H1 (cell line): ENCODE results near the gene KCNV2. TPM values are rescaled to one million over a fixed set of nuclear protein-coding genes. Genes with fewer than 3 reads are reported as not detected.

Experiments
- CTCF ChIA-PET: fragments of 300-600 bp; sonication (Branson Sonifier 250); formaldehyde crosslinking; loops from one replicate; lab custom pipeline; 2021; ENCODE audit not compliant: partially characterized antibody; lab: Charles Lee
- POLR2A ChIA-PET: fragments of 300-600 bp; sonication (Branson Sonifier 250); formaldehyde crosslinking; loops from one replicate; lab custom pipeline; 2021; ENCODE audit warnings: inconsistent platforms; ENCODE audit not compliant: partially characterized antibody; lab: Charles Lee
- DNase-seq, 2 experiments: peaks; one replicate each; pipeline versions ENCODE4 v3.0.0 to v3.0.0-alpha.2; 2010 to 2022; ENCODE audit warnings: low spot score in 2 of 2, low read depth in 1 of 2, mixed read lengths in 1 of 2
- FAIRE-seq: peaks from 2 replicates; lab custom pipeline; 2011; peaks lifted over from hg19 to GRCh38; lab: Jason Lieb, UNC
- H2AFZ ChIP-seq: 2 replicates; pipeline ENCODE4 v1.8.1; 2012; ENCODE audit warnings: low read length, inconsistent platforms
- H2AK5ac ChIP-seq: 2 replicates; pipeline ENCODE4 v1.6.1; 2013; ENCODE audit warnings: low read depth, low read length
- H2BK120ac ChIP-seq: replicated peaks from 2 replicates; pipeline ENCODE3; 2013; ENCODE audit warnings: low read depth, low read length, inconsistent platforms
- H2BK12ac ChIP-seq: 2 replicates; pipeline ENCODE4 v1.6.1; 2013; ENCODE audit warnings: low read depth, low read length
- H2BK15ac ChIP-seq: 2 replicates; pipeline ENCODE4 v1.6.1; 2013; ENCODE audit warnings: low read length
- H2BK20ac ChIP-seq: 2 replicates; pipeline ENCODE4 v1.6.1; 2013; ENCODE audit warnings: low read length
- H2BK5ac ChIP-seq: 2 replicates; pipeline ENCODE4 v1.6.1; 2013; ENCODE audit warnings: low read depth, low read length
- H3K14ac ChIP-seq: 2 replicates; pipeline ENCODE4 v1.6.1; 2013; ENCODE audit warnings: inconsistent platforms; ENCODE audit not compliant: insufficient read length
- H3K18ac ChIP-seq: 2 replicates; pipeline ENCODE4 v1.6.1; 2013; ENCODE audit warnings: low read length; ENCODE audit errors: extremely low read depth
- H3K23ac ChIP-seq: 2 replicates; pipeline ENCODE4 v1.6.1; 2013; ENCODE audit warnings: inconsistent platforms; ENCODE audit not compliant: insufficient read length
- H3K23me2 ChIP-seq: 2 replicates; pipeline ENCODE4 v1.6.1; 2013; ENCODE audit warnings: low read depth, low read length
- H3K27ac ChIP-seq: 2 replicates; pipeline ENCODE4 v1.6.1; 2011; ENCODE audit warnings: low read depth, low read length, inconsistent platforms
- H3K27me3 ChIP-seq, 4 experiments: replicated peaks in 1 of 4; 1 replicate in 1 of 4; 2 replicates in 3 of 4; pipeline versions ENCODE4 v1.6.1 to v1.8.1; 2011 to 2013; ENCODE audit warnings: low read length in 3 of 4, mild to moderate bottlenecking in 3 of 4, inconsistent platforms in 2 of 4, mixed read lengths in 2 of 4, moderate library complexity in 1 of 4; ENCODE audit not compliant: control insufficient read depth in 3 of 4, insufficient read depth in 3 of 4; ENCODE audit errors: extremely low read depth in 1 of 4
- H3K36me3 ChIP-seq, 4 experiments: 2 replicates each; pipeline versions ENCODE4 v1.6.1 to v1.8.1; 2011 to 2013; ENCODE audit warnings: mild to moderate bottlenecking in 4 of 4, low read length in 3 of 4, moderate library complexity in 2 of 4, control low read depth in 1 of 4, inconsistent platforms in 1 of 4; ENCODE audit not compliant: insufficient read depth in 4 of 4, control insufficient read depth in 2 of 4
- H3K4ac ChIP-seq: replicated peaks from 2 replicates; pipeline ENCODE3; 2013; ENCODE audit warnings: low read length, low read depth, mixed read lengths, inconsistent platforms; ENCODE audit not compliant: insufficient read length
- H3K4me1 ChIP-seq, 4 experiments: replicated peaks in 1 of 4; 1 replicate in 1 of 4; 2 replicates in 3 of 4; pipeline versions ENCODE4 v1.6.1 to v1.8.1; 2011 to 2013; ENCODE audit warnings: low read length in 3 of 4, inconsistent platforms in 2 of 4, mixed read lengths in 1 of 4; ENCODE audit not compliant: insufficient read depth in 4 of 4, control insufficient read depth in 3 of 4
- H3K4me2 ChIP-seq, 2 experiments: 2 replicates each; pipeline versions ENCODE4 v1.6.1 to v1.8.1; 2011 to 2013; ENCODE audit warnings: low read depth in 2 of 2, low read length in 2 of 2, control low read depth in 1 of 2, inconsistent platforms in 1 of 2, mild to moderate bottlenecking in 1 of 2; ENCODE audit not compliant: insufficient read depth in 1 of 2
- H3K4me3 ChIP-seq, 4 experiments: fragments of 200-600, 300-600 bp in 1 of 4; sonication (generic), shearing (Covaris generic), sonication (Bioruptor Twin) in 1 of 4; 2 replicates each; pipeline versions ENCODE4 v1.5.1 to v1.8.1; 2011 to 2016; ENCODE audit warnings: low read length in 4 of 4, low read depth in 3 of 4, control low read depth in 2 of 4, inconsistent platforms in 2 of 4, mild to moderate bottlenecking in 2 of 4, mixed read lengths in 1 of 4, moderate library complexity in 1 of 4; ENCODE audit not compliant: insufficient read depth in 2 of 4; ENCODE audit errors: extremely low read depth in 1 of 4
- H3K56ac ChIP-seq: replicated peaks from 2 replicates; pipeline ENCODE3; 2013; ENCODE audit warnings: low read depth, mild to moderate bottlenecking, mixed read lengths, low read length, inconsistent platforms; ENCODE audit not compliant: insufficient read length
- H3K79me1 ChIP-seq: 2 replicates; pipeline ENCODE4 v1.6.1; 2013; ENCODE audit warnings: low read depth, low read length, control low read depth
- H3K79me2 ChIP-seq, 2 experiments: 2 replicates each; pipeline versions ENCODE4 v1.6.1 to v1.8.1; 2012 to 2013; ENCODE audit warnings: low read length in 2 of 2, mild to moderate bottlenecking in 2 of 2, inconsistent platforms in 1 of 2; ENCODE audit not compliant: insufficient read depth in 2 of 2, control insufficient read depth in 1 of 2
- H3K9ac ChIP-seq, 4 experiments: replicated peaks in 1 of 4; 1 replicate in 1 of 4; 2 replicates in 3 of 4; pipeline versions ENCODE4 v1.6.1 to v1.8.1; 2011 to 2013; ENCODE audit warnings: low read depth in 3 of 4, low read length in 3 of 4, control low read depth in 2 of 4, mild to moderate bottlenecking in 2 of 4, moderate library complexity in 2 of 4, inconsistent platforms in 1 of 4; ENCODE audit errors: extremely low read depth in 1 of 4
- H3K9me3 ChIP-seq, 2 experiments: 2 replicates each; pipeline versions ENCODE4 v1.6.1 to v1.8.1; 2012 to 2013; ENCODE audit warnings: mild to moderate bottlenecking in 2 of 2, moderate library complexity in 2 of 2, control low read depth in 1 of 2, inconsistent platforms in 1 of 2, low read depth in 1 of 2, low read length in 1 of 2, mixed read lengths in 1 of 2; ENCODE audit not compliant: insufficient read depth in 2 of 2
- H4K20me1 ChIP-seq, 2 experiments: replicated peaks in 1 of 2; 2 replicates each; pipeline versions ENCODE3 to v1.8.1; 2011 to 2013; ENCODE audit warnings: inconsistent platforms in 2 of 2, low read length in 2 of 2, mild to moderate bottlenecking in 1 of 2; ENCODE audit not compliant: insufficient read depth in 2 of 2, control insufficient read depth in 1 of 2
- H4K5ac ChIP-seq: 2 replicates; pipeline ENCODE4 v1.6.1; 2013; ENCODE audit warnings: low read length, low read depth, mixed read lengths, inconsistent platforms; ENCODE audit not compliant: insufficient read length
- H4K8ac ChIP-seq: 2 replicates; pipeline ENCODE4 v1.8.0; 2013; ENCODE audit warnings: mild to moderate bottlenecking, moderate library complexity, low read length, inconsistent platforms; ENCODE audit not compliant: insufficient read depth; ENCODE audit errors: extremely low read depth
- H4K91ac ChIP-seq: replicated peaks from 2 replicates; pipeline ENCODE3; 2013; ENCODE audit warnings: low read length, mixed read lengths, inconsistent platforms; ENCODE audit not compliant: insufficient read length
- CBX5 ChIP-seq: fragments of 300-800, 300-1000 bp; sonication (generic); IDR thresholded peaks from 2 replicates; pipeline ENCODE4 v1.7.1; 2016; ENCODE audit warnings: antibody characterized with exemption, low read length, low read depth
- EZH2 ChIP-seq: fragments of 200-600 bp; sonication (generic); IDR thresholded peaks from 2 replicates; pipeline ENCODE4 v1.7.1; 2012; ENCODE audit warnings: low read depth, mild to moderate bottlenecking, moderate library complexity, low read length, inconsistent platforms; ENCODE audit not compliant: severe bottlenecking
- KDM5A ChIP-seq: fragments of 200-600 bp; IDR thresholded peaks from 2 replicates; pipeline ENCODE4 v1.7.1; 2012; ENCODE audit warnings: mild to moderate bottlenecking, low read length, inconsistent platforms, mixed read lengths
- RXRA ChIP-seq: IDR thresholded peaks from 2 replicates; pipeline ENCODE4 v1.6.1; 2011; ENCODE audit warnings: low read depth, mild to moderate bottlenecking, low read length, moderate library complexity; ENCODE audit not compliant: insufficient read depth
- WGBS, 2 experiments: shearing (Covaris generic) in 1 of 2; methylation state at CpG; one replicate each; pipeline versions ENCODE4 v1.1.6 to v1.1.7; 2013 to 2015; ENCODE audit warnings: low lambda C conversion rate in 2 of 2, mixed read lengths in 2 of 2, inconsistent platforms in 1 of 2, low coverage in 1 of 2, missing lambda C conversion rate in 1 of 2; ENCODE audit not compliant: insufficient replicate concordance in 2 of 2, insufficient coverage in 1 of 2, insufficient read length in 1 of 2; ENCODE audit errors: extremely low coverage in 1 of 2, missing lambda C conversion rate in 1 of 2; 5-methylcytosine and 5-hydroxymethylcytosine counted together
- polyA plus RNA-seq, 7 experiments: library from polyadenylated mRNA; depleted of rRNA in 3 of 7; stranded (reverse) in 5 of 7; unstranded in 2 of 7; fragments of >200 nt in 5 of 7; fragments of 200-250 nt in 2 of 7; gene quantifications; 1 replicate in 5 of 7; 2 replicates in 1 of 7; 4 replicates in 1 of 7; pipeline versions ENCODE4 v1.2.1 to v1.2.3, GENCODE V29; 2011 to 2013; ENCODE audit warnings: missing spikeins in 2 of 7, mixed read lengths in 2 of 7
- total RNA-seq: library from RNA; stranded (reverse); fragmentation: NEBNext Ultra II Directional; extraction: Animal tissue kit (Norgen Biotek cat#: 25700); gene quantifications from 2 replicates; pipeline ENCODE4 v1.2.1, GENCODE V29; 2021

KCNV2 gene
- total and polyA plus RNA-seq, 2 of the 8 experiments (the other 6 are each of a cell fraction or from before 2014, with no cell fraction given) = not detected

DNA sequence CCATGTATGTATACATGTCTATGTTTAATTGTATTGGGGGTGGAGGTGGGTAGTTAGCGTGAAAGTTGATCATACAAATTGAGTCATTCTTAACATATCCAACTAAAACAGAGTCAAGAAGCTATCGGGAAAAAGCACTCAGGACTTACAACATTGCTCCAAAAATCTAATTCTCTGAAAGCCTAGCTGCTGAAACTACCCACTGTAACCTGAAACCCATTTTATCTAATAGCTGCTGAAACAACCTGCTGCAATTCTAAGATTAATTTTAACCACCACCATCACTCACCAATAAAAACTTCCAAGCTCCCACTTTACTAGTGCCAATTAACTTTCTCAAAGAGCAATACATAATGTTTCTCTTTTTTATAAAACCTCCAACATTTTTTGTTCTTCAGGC, 32.2 kb downstream of the KCNV2 start:
- WGBS, 2 experiments = 95% methylated on average over 2 of the region's 2 CpGs; no CpG with 5 or more reads in 1 of the 2 experiments
- ChIA-PET CTCF (interaction anchor here (0.8 to 1.7 kb wide), 3 partner anchors 17 to 79 kb away, joined by 3 to 6 read pairs (median 5); no protein-coding TSS in a partner anchor), POLR2A (no interaction called here)

More for the DNA sequence above, 32.2 kb downstream of the KCNV2 start:
- Histone ChIP-seq H3K14ac (no peak overlapping the region), H4K20me1 (no peaks in the 10 kb centered on the region), H4K91ac (no peak overlapping the region), H3K56ac (no peak overlapping the region), H3K23me2 (no peaks in the 10 kb centered on the region), H3K79me1 (no peaks in the 10 kb centered on the region), H3K27me3 (no peaks in the 10 kb centered on the region), H3K4me3 (no peak overlapping the region), H2BK15ac (no peak overlapping the region), H3K36me3 (peaks cover 0 to 5% (median 1%) of the 10 kb centered on the region in 4 experiments; a peak in 3 of 8 replicates), H4K8ac (no peak overlapping the region), H3K4me1 (peaks cover 0 to 6% (median 2%) of the 10 kb centered on the region in 4 experiments; a peak in 2 of 7 replicates), H4K5ac (no peak overlapping the region), H3K18ac (no peak overlapping the region), H2AFZ (no peak overlapping the region), H3K27ac (no peak overlapping the region), H2BK5ac (no peak overlapping the region), H3K9me3 (no peaks in the 10 kb centered on the region), H3K23ac (no peak overlapping the region), H3K4ac (no peak overlapping the region), H3K4me2 (no peak overlapping the region), H2AK5ac (no peak overlapping the region), H2BK120ac (no peak overlapping the region), H3K9ac (no peak overlapping the region), H2BK12ac (no peak overlapping the region), H2BK20ac (no peak overlapping the region), H3K79me2 (no peaks in the 10 kb centered on the region)
- FAIRE-seq = no peak
- DNase-seq = no peak
- TF ChIP-seq KDM5A (no peak), CBX5 (no peak), RXRA (no peak), EZH2 (no peak)
